Measurements from ENCODE around the gene LTBP3. TPM values are rescaled to one million over a fixed set of nuclear protein-coding genes. Genes with fewer than 3 reads are reported as not detected.

LTBP3 gene
- total RNA-seq, 1 experiment from 2014 or later, result 248 TPM

DNA sequence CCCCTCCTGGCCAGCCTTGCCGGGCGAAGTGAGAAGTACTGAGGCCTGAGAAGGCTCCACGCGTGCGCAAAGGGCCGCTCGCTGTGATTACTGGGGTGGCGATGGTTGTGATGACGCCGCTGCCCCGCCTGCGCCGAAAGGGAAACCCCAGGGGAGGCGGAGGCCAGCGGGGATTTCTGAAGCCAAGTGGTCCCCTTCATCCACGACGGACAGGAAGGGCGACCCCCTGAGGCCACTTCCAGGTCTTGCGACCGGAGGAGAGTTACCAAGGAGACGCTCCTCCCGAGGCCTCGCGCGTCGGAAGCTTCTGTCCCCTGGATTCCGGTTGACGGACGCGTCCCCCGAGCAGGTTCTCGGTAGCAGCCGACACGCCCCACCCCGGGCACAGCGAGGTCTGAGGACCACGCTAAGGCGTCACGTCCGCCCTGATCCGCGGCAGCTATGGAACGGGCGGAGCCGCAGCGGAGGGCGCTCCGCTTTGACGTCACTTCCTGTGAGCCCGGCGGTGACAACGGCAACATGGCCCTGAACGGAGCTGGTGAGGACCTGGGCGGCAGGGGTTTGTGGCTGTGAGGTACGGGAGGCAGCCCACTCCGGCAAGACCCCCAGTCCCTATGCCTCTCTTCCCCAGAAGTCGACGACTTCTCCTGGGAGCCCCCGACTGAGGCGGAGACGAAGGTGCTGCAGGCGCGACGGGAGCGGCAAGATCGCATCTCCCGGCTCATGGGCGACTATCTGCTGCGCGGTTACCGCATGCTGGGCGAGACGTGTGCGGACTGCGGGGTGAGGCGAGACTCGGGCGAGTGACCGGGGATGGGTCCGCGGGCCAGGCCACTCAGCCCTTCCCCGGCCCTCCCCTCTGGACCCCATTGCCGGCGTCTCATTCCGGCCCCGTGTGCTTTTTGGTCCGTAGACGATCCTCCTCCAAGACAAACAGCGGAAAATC, 12.1 kb upstream of the LTBP3 start, which contains the start of gene ZNRD2 (continued):
- TF ChIP-seq, protein P1, sequence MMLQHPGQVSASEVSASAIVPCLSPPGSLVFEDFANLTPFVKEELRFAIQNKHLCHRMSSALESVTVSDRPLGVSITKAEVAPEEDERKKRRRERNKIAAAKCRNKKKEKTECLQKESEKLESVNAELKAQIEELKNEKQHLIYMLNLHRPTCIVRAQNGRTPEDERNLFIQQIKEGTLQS (IDR thresholded peaks at IDR 0.05), result no peak
- TF ChIP-seq SIN3A (IDR thresholded peaks at IDR 0.05; ENCODE audit: low read depth) (no peak), TCF7L2 (IDR thresholded peaks at IDR 0.05; ENCODE audit: borderline replicate concordance, extremely low read depth, insufficient read depth, insufficient read length) (peak; percentile 79), CBX3 (IDR thresholded peaks at IDR 0.05; ENCODE audit: low read depth) (no peak), FOSL1 (IDR thresholded peaks at IDR 0.05; ENCODE audit: low read depth) (no peak), EZH2phosphoT487 (IDR thresholded peaks at IDR 0.05; ENCODE audit: borderline replicate concordance) (no peak)

DNA sequence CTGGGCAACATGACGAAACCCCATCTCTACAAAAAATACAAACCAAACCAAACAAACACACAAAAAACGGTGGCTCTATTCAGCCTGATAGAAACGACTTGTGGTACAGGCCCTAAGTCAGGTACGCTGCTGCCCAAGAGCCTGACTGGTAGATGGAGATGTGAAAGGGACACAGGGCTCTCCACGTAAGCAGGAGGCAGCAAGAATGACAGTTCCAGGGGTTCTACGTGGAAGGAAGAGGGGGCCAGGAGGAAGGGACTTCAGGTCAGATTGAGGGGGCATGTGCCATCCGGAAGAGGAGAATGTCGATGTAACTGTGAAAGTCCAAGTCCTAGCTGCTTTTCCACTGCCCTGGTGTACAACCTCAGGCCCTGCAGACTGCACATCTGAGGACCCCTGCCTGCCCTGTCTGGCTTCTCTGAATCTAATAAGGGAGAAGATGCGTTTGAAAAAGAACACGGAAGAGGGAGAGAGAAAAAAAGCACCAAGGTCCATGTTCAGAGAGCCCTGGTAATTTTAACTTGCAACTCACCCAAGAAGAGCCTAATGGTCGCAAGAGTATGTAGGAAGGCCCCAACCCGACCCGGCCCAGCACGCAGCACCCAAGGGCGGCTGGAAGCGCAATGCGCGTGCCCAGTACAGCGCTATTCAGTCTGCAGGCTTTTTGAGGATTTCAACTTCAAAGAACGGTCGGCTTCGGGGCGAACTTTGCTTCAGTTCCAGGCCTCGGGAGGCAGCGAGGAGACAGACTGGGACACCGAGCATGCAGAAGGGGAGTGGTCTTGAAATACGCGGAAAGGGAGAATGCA, 11.2 kb upstream of the LTBP3 start:
- POLR2A ChIA-PET, result interaction anchor here (1.5 kb wide), 1 partner anchor 9 kb away, joined by 17 read pairs; no protein-coding TSS in a partner anchor
- no peaks in the 10 kb centered on the region; a peak in 1 of 4 replicates for H3K36me3 ChIP-seq (ENCODE audit: control insufficient read depth in 1 of 2, insufficient read depth in 2 of 2, low read length in 2 of 2)
- intact Hi-C loops (cut with micrococcal nuclease), result no loop called here
- ATAC-seq, result peak; percentile 18
- peak overlapping the region; percentile 78 for H3K4me2 ChIP-seq (ENCODE audit: low read length)
- H2AFZ ChIP-seq (ENCODE audit: low read depth, low read length, poor library complexity, severe bottlenecking), result no peak overlapping the region
- no peak for DNase-seq (ENCODE audit: low read depth, low spot score)
- no peaks in the 10 kb centered on the region for H3K27me3 ChIP-seq (ENCODE audit: insufficient read depth, low read length)
- RAD21 ChIA-PET (ENCODE audit: low non-redundant PET in 1 of 2, low total read pairs in 2 of 2, uncharacterized antibody in 2 of 2, unreplicated experiment in 2 of 2), result interaction anchor here in 1 of 2 experiments (1.0 to 3.3 kb wide), 2 partner anchors 23 to 29 kb away, joined by 4 to 32 read pairs; no protein-coding TSS in a partner anchor
- TSS peak; percentile 74 for BruUV-seq (replicated peaks)
- peak; percentile 59 for TF ChIP-seq POLR2A (IDR thresholded peaks at IDR 0.05; ENCODE audit: borderline replicate concordance, extremely low read depth, insufficient read depth, insufficient read length)
- peak; percentile 74; the same call in 1 of the 2 replicates for TF ChIP-seq ZFX (IDR thresholded peaks at IDR 0.05)
- no peak for TF ChIP-seq RAD21 (IDR thresholded peaks at IDR 0.05; ENCODE audit: low read depth)
- peaks cover 30 to 66% of the 10 kb centered on the region in 2 experiments for H3K4me1 ChIP-seq (ENCODE audit: control insufficient read depth in 1 of 2, insufficient read depth in 2 of 2, low read length in 2 of 2)
- H3K9ac ChIP-seq (ENCODE audit: low read length), result peak overlapping the region; percentile 98
- H3K9me2 ChIP-seq (ENCODE audit: insufficient read depth), result no peaks in the 10 kb centered on the region
- H3K79me2 ChIP-seq (ENCODE audit: insufficient read depth, low read length), result peaks cover 58% of the 10 kb centered on the region
- CTCF ChIA-PET, result interaction anchor here (0.9 to 4.5 kb wide), 6 partner anchors 8 to 743 kb away, joined by 3 to 89 read pairs (median 4); partner anchors contain the start of gene PCNX3
- H3K4me3 ChIP-seq (replicated peaks in 1 of 2; ENCODE audit: low read depth in 1 of 2, low read length in 2 of 2), result peak overlapping the region; percentile 97 to 100
- H3K9me3 ChIP-seq (ENCODE audit: control insufficient read depth in 1 of 2, insufficient read depth in 1 of 2, low read depth in 1 of 2, low read length in 2 of 2), result no peaks in the 10 kb centered on the region
- peak overlapping the region; percentile 94 for H3K27ac ChIP-seq (ENCODE audit: low read depth, low read length)
- no peaks in the 10 kb centered on the region for H4K20me1 ChIP-seq (ENCODE audit: insufficient read depth)

Data from HCT116 (cell line).